CD8-positive, alpha-beta memory T cell (primary cell): ENCODE results near the gene LMX1B. TPM values are rescaled to one million over a fixed set of nuclear protein-coding genes. Genes with fewer than 3 reads are reported as not detected.
"Not testable (repeated sequence)": the region's sequence is repeated elsewhere in the genome, so short reads cannot be mapped to it uniquely, and the experiment has no call there.

Experiments used
- CTCF ChIA-PET: fragments of 350-600 bp; sonication (Branson Sonifier 250); formaldehyde crosslinking; loops from one replicate; lab custom pipeline; 2021; ENCODE audit warnings: antibody characterized with exemption; lab: Charles Lee
- POLR2A ChIA-PET: fragments of 350-600 bp; sonication (Branson Sonifier 250); formaldehyde crosslinking; loops from one replicate; lab custom pipeline; 2021; ENCODE audit warnings: antibody characterized with exemption; lab: Charles Lee
- DNase-seq, 5 donors: peaks; one replicate each; pipeline versions ENCODE4 v3.0.0 to v3.0.0-alpha.2; 2020 to 2022; ENCODE audit warnings: mixed read lengths in 1 of 5
- H3K27ac ChIP-seq: one replicate; pipeline ENCODE4 v1.7.0; 2013; ENCODE audit warnings: low read depth, mild to moderate bottlenecking, low read length, moderate library complexity
- H3K27me3 ChIP-seq: 2 replicates; pipeline ENCODE4 v1.7.0; 2013; ENCODE audit warnings: low read length, mild to moderate bottlenecking; ENCODE audit not compliant: insufficient read depth, poor library complexity, severe bottlenecking
- H3K36me3 ChIP-seq: 2 replicates; pipeline ENCODE4 v1.7.0; 2013; ENCODE audit warnings: mild to moderate bottlenecking, low read length, moderate library complexity; ENCODE audit not compliant: insufficient read depth
- H3K4me1 ChIP-seq: 2 replicates; pipeline ENCODE4 v1.7.0; 2013; ENCODE audit warnings: mild to moderate bottlenecking, low read length, moderate library complexity; ENCODE audit not compliant: insufficient read depth
- H3K4me3 ChIP-seq: 2 replicates; pipeline ENCODE4 v1.7.0; 2013; ENCODE audit warnings: mild to moderate bottlenecking, low read length
- H3K9me3 ChIP-seq: 2 replicates; pipeline ENCODE4 v1.7.0; 2013; ENCODE audit warnings: mild to moderate bottlenecking, low read length
- H3K27ac Mint-ChIP-seq, 8 donors: one replicate each; pipeline ENCODE4 v1.8.0; 2020 to 2021; ENCODE audit warnings: mixed read lengths in 8 of 8, mild to moderate bottlenecking in 6 of 8, inconsistent platforms in 3 of 8, moderate library complexity in 3 of 8
- H3K27me3 Mint-ChIP-seq, 2 donors: one replicate each; pipeline ENCODE4 v1.8.0; 2020 to 2021; ENCODE audit warnings: mixed read lengths in 2 of 2, mild to moderate bottlenecking in 1 of 2, moderate library complexity in 1 of 2
- H3K36me3 Mint-ChIP-seq, 3 donors: one replicate each; pipeline ENCODE4 v1.8.0; 2020 to 2021; ENCODE audit warnings: mixed read lengths in 3 of 3, inconsistent platforms in 1 of 3, mild to moderate bottlenecking in 1 of 3
- H3K4me1 Mint-ChIP-seq, 3 donors: one replicate each; pipeline ENCODE4 v1.8.0; 2020 to 2021; ENCODE audit warnings: mixed read lengths in 3 of 3, inconsistent platforms in 1 of 3, mild to moderate bottlenecking in 1 of 3
- H3K4me3 Mint-ChIP-seq, 7 donors: one replicate each; pipeline ENCODE4 v1.8.0; 2020 to 2021; ENCODE audit warnings: mixed read lengths in 7 of 7, mild to moderate bottlenecking in 6 of 7, moderate library complexity in 4 of 7, inconsistent platforms in 2 of 7
- H3K9me3 Mint-ChIP-seq, 5 donors: one replicate each; pipeline ENCODE4 v1.8.0; 2020 to 2022; ENCODE audit warnings: mixed read lengths in 5 of 5, mild to moderate bottlenecking in 3 of 5, moderate library complexity in 2 of 5, inconsistent platforms in 1 of 5
- polyA plus RNA-seq: library from polyadenylated mRNA; unstranded; fragments of 300-500 nt; fragmentation: Illumina TruSeq; gene quantifications from one replicate; pipeline ENCODE4 v1.2.3, GENCODE V29; 2021
- total RNA-seq, 2 experiments: library from RNA; stranded (reverse); gene quantifications; one replicate each; pipeline ENCODE4 v1.2.3, GENCODE V29; 2021

Gene LMX1B
- total and polyA plus RNA-seq, 3 experiments from 2014 or later = not detected

- peaks cover 17% of the 10 kb centered on the region for H3K27me3 ChIP-seq
- Mint-ChIP-seq H3K4me3 (no peak overlapping the region), H3K36me3 (no peaks in the 10 kb centered on the region), H3K27me3 (peaks cover 20 to 34% of the 10 kb centered on the region in 2 donors), H3K9me3 (peaks cover 0 to 1% (median 0%) of the 10 kb centered on the region in 5 donors), H3K27ac (no peak overlapping the region), H3K4me1 (peaks cover 13 to 23% (median 16%) of the 10 kb centered on the region in 3 donors)
- H3K9me3 ChIP-seq = no peaks in the 10 kb centered on the region
- no peaks in the 10 kb centered on the region for H3K36me3 ChIP-seq
- no peak for DNase-seq
- peaks cover 14% of the 10 kb centered on the region for H3K4me1 ChIP-seq
- H3K4me3 ChIP-seq = no peak overlapping the region
- POLR2A ChIA-PET = interaction anchor here (1.7 to 1.9 kb wide), 3 partner anchors 16 to 98 kb away, joined by 4 to 14 read pairs (median 10); partner anchors contain the start of gene ZBTB43
- CTCF ChIA-PET = interaction anchor here (1.3 to 14.3 kb wide), 21 partner anchors 7 to 113 kb away, joined by 3 to 297 read pairs (median 13); partner anchors contain the start of gene ZBTB43
- H3K27ac ChIP-seq = no peak overlapping the region
Measured at GRCh38 chr9:126707083-126707482, 93.4 kb downstream of the LMX1B start.

DNA sequence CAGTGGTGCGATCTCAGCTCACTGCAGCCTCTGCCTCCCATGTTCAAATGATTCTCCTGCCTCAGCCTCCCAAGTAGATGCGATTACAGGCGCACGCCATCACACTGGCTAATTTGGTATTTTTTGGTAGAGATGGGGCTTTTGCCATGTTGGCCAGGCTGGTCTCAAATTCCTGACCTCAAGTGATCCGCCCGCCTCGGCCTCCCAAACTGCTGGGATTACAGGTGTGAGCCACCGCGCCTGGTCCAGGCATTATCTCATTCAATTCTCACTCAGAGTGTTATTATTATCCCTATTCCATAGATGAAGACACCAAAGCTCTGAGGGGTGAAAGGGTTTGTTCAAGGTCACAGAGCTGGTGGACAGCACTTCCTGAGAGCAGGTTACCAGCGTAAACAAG, 94.0 kb downstream of the LMX1B start:
- H3K4me3 Mint-ChIP-seq, H3K27ac ChIP-seq, DNase-seq, POLR2A ChIA-PET, H3K4me3 ChIP-seq, H3K36me3 Mint-ChIP-seq, H3K27ac Mint-ChIP-seq, H3K9me3 Mint-ChIP-seq, H3K36me3 ChIP-seq, H3K9me3 ChIP-seq: not testable (repeated sequence)
- CTCF ChIA-PET = interaction anchor here (1.0 to 14.3 kb wide), 9 partner anchors 12 to 99 kb away, joined by 3 to 297 read pairs (median 13); no protein-coding TSS in a partner anchor
- Histone ChIP-seq H3K27me3 (peaks cover 15% of the 10 kb centered on the region), H3K4me1 (peaks cover 14% of the 10 kb centered on the region)
- H3K4me1 Mint-ChIP-seq = peaks cover 13 to 23% (median 16%) of the 10 kb centered on the region in 3 donors
- H3K27me3 Mint-ChIP-seq = peaks cover 17 to 27% of the 10 kb centered on the region in 2 donors

GRCh38 chr9:126708178-126708577, 94.5 kb downstream of the LMX1B start:
- Mint-ChIP-seq H3K27me3 (peaks cover 15 to 23% of the 10 kb centered on the region in 2 donors), H3K9me3 (peaks cover 0 to 1% (median 0%) of the 10 kb centered on the region in 5 donors), H3K27ac (no peak overlapping the region), H3K36me3 (no peaks in the 10 kb centered on the region), H3K4me1 (peaks cover 13 to 23% (median 16%) of the 10 kb centered on the region in 3 donors), H3K4me3 (no peak overlapping the region)
- ChIA-PET POLR2A (no interaction called here), CTCF (interaction anchor here (1.0 to 14.3 kb wide), 5 partner anchors 12 to 73 kb away, joined by 3 to 297 read pairs (median 4); no protein-coding TSS in a partner anchor)
- Histone ChIP-seq H3K9me3 (no peaks in the 10 kb centered on the region), H3K27ac (no peak overlapping the region), H3K4me3 (no peak overlapping the region), H3K27me3 (peaks cover 13% of the 10 kb centered on the region), H3K4me1 (peaks cover 14% of the 10 kb centered on the region), H3K36me3 (no peaks in the 10 kb centered on the region)
- no peak for DNase-seq

DNA sequence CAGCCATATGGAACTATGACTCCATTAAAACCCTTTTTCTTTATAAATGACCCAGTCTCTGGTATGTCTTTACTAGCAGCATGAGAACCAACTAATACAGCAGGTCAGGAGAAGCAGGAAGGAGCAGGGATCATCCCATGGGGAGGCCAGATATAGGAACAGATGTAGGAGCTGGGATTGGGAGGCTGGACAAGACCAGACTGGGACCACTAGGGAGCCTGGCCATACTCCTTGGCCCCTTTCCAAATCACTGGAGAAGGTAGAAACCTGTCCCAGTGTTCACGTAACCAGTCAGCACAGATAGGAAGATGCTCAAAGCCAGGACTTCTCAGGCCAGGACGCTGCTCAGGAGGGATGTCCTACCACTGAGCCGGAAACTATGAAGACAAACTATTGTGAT, 95.5 kb downstream of the LMX1B start:
- peaks cover 14% of the 10 kb centered on the region for H3K4me1 ChIP-seq
- no peak overlapping the region for H3K4me3 ChIP-seq
- ChIA-PET POLR2A (no interaction called here), CTCF (interaction anchor here (1.2 to 14.3 kb wide), 2 partner anchors 11 to 72 kb away, joined by 3 to 297 read pairs; no protein-coding TSS in a partner anchor)
- H3K27ac ChIP-seq = no peak overlapping the region
- Mint-ChIP-seq H3K9me3 (peaks cover 0 to 1% (median 0%) of the 10 kb centered on the region in 5 donors), H3K27ac (no peak overlapping the region), H3K4me1 (peaks cover 13 to 23% (median 16%) of the 10 kb centered on the region in 3 donors), H3K4me3 (no peak overlapping the region), H3K27me3 (peaks cover 9 to 12% of the 10 kb centered on the region in 2 donors), H3K36me3 (no peaks in the 10 kb centered on the region)
- DNase-seq = no peak
- H3K27me3 ChIP-seq = peaks cover 6% of the 10 kb centered on the region
- H3K36me3 ChIP-seq = no peaks in the 10 kb centered on the region
- H3K9me3 ChIP-seq = no peaks in the 10 kb centered on the region

DNA sequence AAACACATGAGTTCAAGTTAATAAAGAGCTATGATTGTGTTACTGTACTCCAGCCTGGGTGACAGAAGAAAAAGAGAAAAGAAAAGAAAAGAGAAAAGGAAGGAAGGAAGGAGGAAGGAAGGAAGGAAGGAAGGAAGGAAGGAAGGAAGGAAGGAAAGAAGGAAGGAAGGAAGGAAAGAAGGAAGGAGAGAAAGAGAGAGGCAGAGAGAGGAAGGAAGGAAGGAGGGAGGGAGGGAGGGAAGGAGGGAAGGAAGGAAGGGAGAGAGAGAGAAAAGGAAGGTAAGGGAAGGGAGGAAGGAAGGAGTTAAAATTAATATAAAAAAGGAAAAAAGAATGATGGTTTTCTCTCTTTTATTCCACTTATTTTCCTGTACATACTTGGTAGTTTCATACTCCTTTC, 101.7 kb downstream of the LMX1B start:
- POLR2A ChIA-PET = no interaction called here

DNA sequence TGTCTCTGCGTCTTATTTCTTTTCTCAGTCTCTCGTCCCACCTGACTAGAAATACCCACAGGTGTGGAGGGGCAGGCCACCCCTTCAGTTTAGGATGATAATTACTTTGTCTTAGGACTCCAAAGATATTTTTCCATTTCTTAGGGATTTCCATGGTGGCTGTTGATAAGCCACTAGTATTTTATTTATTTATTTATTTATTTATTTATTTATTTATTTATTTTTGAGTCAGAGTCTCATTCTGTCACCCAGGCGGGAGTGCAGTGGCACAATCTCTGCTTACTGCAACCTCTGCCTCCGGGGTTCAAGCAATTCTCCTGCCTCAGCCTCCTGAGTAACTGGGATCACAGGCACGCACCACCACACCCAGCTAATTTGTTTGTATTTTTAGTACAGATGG, 103.7 kb downstream of the LMX1B start:
- H3K4me3 Mint-ChIP-seq, H3K4me3 ChIP-seq, H3K9me3 ChIP-seq, H3K9me3 Mint-ChIP-seq, DNase-seq, H3K36me3 ChIP-seq, H3K36me3 Mint-ChIP-seq, H3K27me3 ChIP-seq, H3K27ac ChIP-seq, H3K27me3 Mint-ChIP-seq, CTCF ChIA-PET, POLR2A ChIA-PET, H3K27ac Mint-ChIP-seq: not testable (repeated sequence)
- H3K4me1 Mint-ChIP-seq = peaks cover 34 to 42% (median 38%) of the 10 kb centered on the region in 3 donors
- peaks cover 38% of the 10 kb centered on the region for H3K4me1 ChIP-seq

More for the DNA sequence above, 101.7 kb downstream of the LMX1B start:
- CTCF ChIA-PET = interaction anchor here (1.2 to 2.8 kb wide), 2 partner anchors 9 to 66 kb away, joined by 4 to 15 read pairs; no protein-coding TSS in a partner anchor
- H3K27ac Mint-ChIP-seq = peak overlapping the region in 1 of 8 donors; percentile 73
- Histone ChIP-seq H3K4me1 (peaks cover 19% of the 10 kb centered on the region), H3K27me3 (no peaks in the 10 kb centered on the region), H3K9me3 (no peaks in the 10 kb centered on the region), H3K4me3 (no peak overlapping the region), H3K36me3 (no peaks in the 10 kb centered on the region), H3K27ac (no peak overlapping the region)
- H3K9me3 Mint-ChIP-seq = no peaks in the 10 kb centered on the region
- H3K4me3 Mint-ChIP-seq = peak overlapping the region in 1 of 7 donors; percentile 52
- H3K4me1 Mint-ChIP-seq = peaks cover 16 to 24% (median 18%) of the 10 kb centered on the region in 3 donors
- peaks cover 3 to 7% of the 10 kb centered on the region in 2 donors for H3K27me3 Mint-ChIP-seq
- no peak for DNase-seq
- no peaks in the 10 kb centered on the region for H3K36me3 Mint-ChIP-seq

DNA sequence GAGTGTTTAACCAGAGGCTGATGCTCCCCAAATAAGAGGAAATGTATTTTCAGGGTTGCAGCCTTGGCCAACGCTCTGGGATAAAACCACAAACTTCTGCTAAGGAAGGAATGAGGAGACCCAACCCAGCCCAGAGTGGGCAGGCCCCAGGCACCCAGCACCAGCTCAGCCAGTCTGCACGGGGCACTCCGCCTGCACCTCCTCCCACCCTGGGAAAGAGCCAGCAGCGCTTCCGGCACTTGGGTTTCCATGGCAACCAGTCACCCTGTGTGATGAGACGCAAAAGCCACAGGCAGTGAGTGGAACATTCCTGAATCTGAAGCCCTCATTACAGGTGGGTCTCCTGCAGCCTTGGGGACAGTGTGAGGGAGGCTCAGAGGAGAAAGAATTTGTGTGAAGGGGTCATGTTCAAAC, 105.9 kb downstream of the LMX1B start:
- Histone ChIP-seq H3K27me3 (no peaks in the 10 kb centered on the region), H3K36me3 (no peaks in the 10 kb centered on the region), H3K4me1 (peaks cover 44% of the 10 kb centered on the region), H3K9me3 (no peaks in the 10 kb centered on the region), H3K4me3 (peak overlapping the region; percentile 43), H3K27ac (peak overlapping the region; percentile 84)
- DNase-seq = peak; percentile 81 to 96 (median 91)
- H3K4me1 Mint-ChIP-seq = peaks cover 43 to 51% (median 47%) of the 10 kb centered on the region in 3 donors
- peak overlapping the region; percentile 95 to 100 (median 99) for H3K27ac Mint-ChIP-seq
- H3K4me3 Mint-ChIP-seq = peak overlapping the region; percentile 68 to 84 (median 79)
- ChIA-PET POLR2A (interaction anchor here (1.1 kb wide), 1 partner anchor 85 kb away, joined by 5 read pairs; the partner anchor contains the start of gene ZBTB43), CTCF (interaction anchor here (1.0 to 4.3 kb wide), 3 partner anchors 11 to 62 kb away, joined by 3 to 39 read pairs (median 4); no protein-coding TSS in a partner anchor)
- peaks cover 0 to 4% of the 10 kb centered on the region in 2 donors for H3K27me3 Mint-ChIP-seq
- H3K9me3 Mint-ChIP-seq = no peaks in the 10 kb centered on the region
- peaks cover 0 to 5% (median 0%) of the 10 kb centered on the region in 3 donors for H3K36me3 Mint-ChIP-seq

GRCh38 chr9:126720036-126720435, 106.3 kb downstream of the LMX1B start:
- peak overlapping the region; percentile 95 to 100 (median 99) for H3K27ac Mint-ChIP-seq
- POLR2A ChIA-PET = no interaction called here
- peaks cover 0 to 3% of the 10 kb centered on the region in 2 donors for H3K27me3 Mint-ChIP-seq
- no peaks in the 10 kb centered on the region for H3K36me3 ChIP-seq
- H3K4me3 ChIP-seq = peak overlapping the region; percentile 43
- H3K4me1 Mint-ChIP-seq = peaks cover 43 to 51% (median 47%) of the 10 kb centered on the region in 3 donors
- H3K36me3 Mint-ChIP-seq = peaks cover 0 to 5% (median 0%) of the 10 kb centered on the region in 3 donors
- H3K27me3 ChIP-seq = no peaks in the 10 kb centered on the region
- H3K9me3 ChIP-seq = no peaks in the 10 kb centered on the region
- CTCF ChIA-PET = interaction anchor here (1.0 to 4.3 kb wide), 3 partner anchors 11 to 62 kb away, joined by 3 to 39 read pairs (median 4); no protein-coding TSS in a partner anchor
- H3K9me3 Mint-ChIP-seq = no peaks in the 10 kb centered on the region
- H3K27ac ChIP-seq = peak overlapping the region; percentile 84
- no peak for DNase-seq
- peaks cover 44% of the 10 kb centered on the region for H3K4me1 ChIP-seq
- H3K4me3 Mint-ChIP-seq = peak overlapping the region; percentile 68 to 84 (median 79)
